NCI-H2029 treated with DMSO at 0.1 percent for 48 hours (cell line): ENCODE results near the gene PPM1H.

Experiments
- DNase-seq: peaks from one replicate; lab custom pipeline; 2025; lab: John Stamatoyannopoulos, UW

PPM1H gene

DNA sequence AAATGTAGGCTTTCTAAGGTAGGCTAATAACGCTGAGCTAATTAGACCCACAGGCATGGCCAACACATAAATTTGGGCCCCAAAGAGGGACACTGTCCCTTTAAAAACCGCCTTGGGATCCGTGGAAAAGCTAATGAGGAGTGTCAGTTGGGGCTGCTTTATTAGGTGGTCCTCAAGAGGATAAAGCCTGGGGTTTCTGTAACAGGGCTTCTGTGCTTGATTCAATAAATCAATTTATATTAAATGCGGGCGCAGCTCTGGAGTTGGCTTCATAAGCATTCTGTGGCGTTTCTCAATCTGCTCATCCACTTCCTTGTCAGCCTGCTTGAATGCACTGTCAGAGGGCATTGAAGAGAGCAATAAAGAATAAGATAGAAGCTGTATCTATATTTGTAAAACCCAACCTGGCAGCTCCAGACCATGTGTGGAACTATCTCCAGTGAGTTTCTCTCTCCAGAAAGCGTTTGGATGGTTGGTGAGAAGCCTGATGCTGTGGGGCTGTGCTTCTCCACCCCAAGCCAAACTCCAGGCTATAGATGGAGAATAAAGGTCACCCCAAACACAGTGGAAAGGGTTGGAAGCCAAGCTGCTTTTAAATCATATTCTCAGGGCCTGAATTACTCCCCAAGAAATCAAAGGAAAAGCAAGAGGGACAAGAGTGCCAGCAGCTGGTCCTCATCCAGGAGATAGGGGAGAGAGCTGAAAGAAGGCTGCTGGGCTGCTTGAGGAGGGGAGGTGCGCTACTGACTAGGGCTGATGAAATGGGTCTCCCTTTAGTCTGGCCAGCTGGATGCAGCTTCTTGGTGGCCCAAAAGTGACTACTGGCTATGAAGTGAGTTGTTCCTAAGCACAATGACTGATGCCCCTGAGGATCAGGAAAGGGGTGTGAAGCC lies 222.0 kb downstream of the PPM1H start:
- no peak for DNase-seq

DNA sequence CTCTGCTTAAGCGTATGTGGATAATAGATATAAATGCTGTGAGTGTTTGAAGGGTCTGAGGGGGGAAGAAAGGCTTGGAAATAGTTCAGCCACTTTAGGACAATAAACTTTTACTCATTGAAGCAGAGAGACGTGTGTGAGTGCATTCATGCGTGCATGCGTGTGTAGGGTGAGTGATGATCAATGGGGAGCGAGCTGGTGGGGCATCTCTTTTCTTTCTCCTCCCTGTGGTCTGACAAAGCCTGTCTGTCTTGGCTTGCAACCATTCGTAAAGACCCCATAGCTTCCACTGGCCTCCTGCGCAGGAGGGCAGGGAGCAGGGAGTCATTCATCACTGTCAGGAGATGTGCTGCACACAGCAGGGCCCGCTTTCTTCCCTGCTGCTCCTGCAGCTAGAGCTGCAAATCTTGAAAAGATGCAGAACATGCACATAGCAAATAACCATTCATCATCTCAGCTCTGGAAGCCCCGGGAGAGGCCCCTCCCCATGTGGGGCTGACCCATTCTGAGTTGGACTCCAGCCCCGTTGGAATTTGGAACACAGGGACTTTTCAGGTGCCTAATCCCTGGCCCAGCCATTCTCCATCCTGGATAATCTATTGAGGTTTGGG lies 223.2 kb downstream of the PPM1H start:
- no peak for DNase-seq

DNA sequence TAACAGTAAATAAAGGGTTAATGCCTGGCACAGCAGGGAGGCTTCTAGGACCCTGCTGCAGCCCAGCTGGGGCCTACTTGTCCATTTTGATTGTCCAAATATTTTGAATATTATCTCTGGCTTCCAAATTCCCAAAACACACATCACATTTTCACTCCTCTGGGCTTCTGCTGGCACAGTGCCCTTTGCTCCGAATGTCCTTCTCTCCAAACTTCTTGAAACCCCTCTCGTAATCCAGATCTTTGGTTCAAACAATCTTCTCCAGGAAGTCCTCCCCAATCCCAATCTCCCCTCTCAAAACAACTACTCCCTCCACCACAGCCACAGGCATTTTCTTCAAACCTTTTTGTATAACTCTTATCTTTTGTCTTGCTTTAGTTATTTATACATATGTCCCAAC lies 225.6 kb downstream of the PPM1H start:
- DNase-seq: no peak

DNA sequence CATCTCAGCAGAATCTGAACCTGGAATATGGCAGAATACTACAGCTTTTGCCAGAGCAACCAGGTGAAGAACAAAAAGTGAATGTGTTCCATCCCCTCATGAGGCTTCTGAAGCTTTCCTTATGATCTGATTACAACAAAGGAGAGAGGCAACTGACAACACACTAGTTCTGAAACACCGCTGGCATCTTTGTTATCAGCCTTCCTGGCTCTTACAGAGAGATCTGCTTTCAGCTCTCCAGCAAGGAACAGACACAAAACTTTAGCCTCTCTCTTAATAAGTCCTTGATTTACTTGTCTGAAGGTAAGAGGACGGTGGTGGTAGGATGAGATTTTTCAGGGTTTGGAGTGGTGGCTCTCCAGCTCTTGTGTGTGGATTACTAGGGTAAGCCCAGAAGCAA lies 227.0 kb downstream of the PPM1H start:
- DNase-seq: no peak

- DNase-seq: no peak
Measured at GRCh38 chr12:62705846-62706245, 229.1 kb downstream of the PPM1H start.

- DNase-seq: no peak
Measured at GRCh38 chr12:62703011-62703380, 232.0 kb downstream of the PPM1H start.

DNA sequence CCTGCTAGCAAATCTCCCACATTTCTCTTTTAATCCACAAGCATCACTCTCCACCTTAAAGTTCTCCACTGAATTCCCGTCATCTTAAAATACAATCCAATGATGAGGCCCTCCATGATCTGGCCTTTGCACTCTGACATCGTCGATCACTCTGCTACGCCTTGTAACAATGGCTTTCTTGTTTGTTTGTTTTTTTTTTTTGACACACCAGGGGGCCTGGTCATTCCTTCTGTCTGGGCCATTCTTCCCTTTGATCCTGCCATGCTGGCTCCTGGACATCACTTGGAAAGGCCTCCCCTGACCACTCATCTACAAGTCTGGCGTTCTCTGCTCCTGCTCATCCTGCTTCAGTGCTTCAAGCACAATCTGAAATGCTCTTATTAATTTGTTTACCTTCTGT lies 233.5 kb downstream of the PPM1H start:
- no peak for DNase-seq

DNA sequence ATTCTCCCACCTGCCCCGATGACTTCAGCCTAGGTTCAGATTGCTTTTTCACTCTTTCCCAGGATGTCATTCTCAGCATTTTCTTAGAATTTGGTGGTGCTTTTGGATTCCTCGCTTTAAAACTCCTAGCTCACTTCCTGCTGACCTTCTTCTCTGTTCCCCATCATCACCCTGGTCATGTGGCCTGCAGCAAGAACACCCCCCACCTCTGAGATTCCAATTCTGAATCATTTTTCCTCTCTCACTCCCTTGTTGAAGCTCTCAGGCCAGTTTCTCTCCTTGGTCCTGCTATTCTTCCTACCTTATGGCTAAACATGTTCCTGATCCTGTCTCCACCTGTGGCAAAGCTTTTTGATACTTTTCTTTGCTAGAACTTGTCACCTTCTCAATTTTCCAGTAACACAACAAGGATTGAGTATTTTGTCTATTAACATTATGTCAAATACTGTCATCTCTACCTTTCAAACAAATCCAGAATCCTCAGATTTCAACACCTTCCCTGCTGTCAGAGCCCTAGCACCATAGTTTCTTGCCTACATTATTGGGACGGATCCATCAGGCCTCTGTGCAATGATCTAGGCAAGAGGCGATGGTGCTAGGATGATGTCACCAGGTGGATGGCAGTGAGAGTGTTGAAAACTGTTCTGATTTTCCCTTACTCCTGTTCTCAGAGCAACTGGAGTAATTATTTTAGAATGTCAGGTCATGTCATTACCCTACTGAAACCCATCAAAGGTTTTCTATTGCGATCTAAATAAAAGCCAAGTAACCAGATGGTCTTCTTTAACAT lies 234.7 kb downstream of the PPM1H start:
- DNase-seq: no peak

- no peak for DNase-seq
Measured at GRCh38 chr12:62698701-62699101, 236.2 kb downstream of the PPM1H start.

GRCh38 chr12:62697893-62698292 lies 237.1 kb downstream of the PPM1H start:
- DNase-seq: no peak

DNA sequence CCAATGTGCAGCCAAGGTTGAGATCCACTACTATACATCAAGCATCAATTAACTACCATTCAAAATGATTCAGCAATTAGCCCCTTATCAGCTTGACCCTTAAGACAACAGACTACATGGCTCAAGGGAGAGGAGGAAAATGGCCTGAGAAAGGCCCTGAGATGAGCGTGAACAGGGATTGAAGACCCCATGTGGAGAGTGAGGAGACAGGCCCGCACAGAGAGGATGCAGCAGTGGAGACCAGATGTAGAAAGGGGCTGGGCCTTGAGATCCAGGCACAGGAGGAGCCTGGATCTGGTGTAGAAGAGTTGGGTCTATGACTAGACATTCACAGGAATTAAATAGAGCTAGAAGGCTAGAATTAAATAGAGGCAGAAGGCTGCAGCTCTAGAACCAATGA lies 239.3 kb downstream of the PPM1H start:
- no peak for DNase-seq

- DNase-seq: no peak
Measured at GRCh38 chr12:62694632-62695031, 240.3 kb downstream of the PPM1H start.

- DNase-seq: no peak
Measured at GRCh38 chr12:62694116-62694515, 240.8 kb downstream of the PPM1H start.

DNA sequence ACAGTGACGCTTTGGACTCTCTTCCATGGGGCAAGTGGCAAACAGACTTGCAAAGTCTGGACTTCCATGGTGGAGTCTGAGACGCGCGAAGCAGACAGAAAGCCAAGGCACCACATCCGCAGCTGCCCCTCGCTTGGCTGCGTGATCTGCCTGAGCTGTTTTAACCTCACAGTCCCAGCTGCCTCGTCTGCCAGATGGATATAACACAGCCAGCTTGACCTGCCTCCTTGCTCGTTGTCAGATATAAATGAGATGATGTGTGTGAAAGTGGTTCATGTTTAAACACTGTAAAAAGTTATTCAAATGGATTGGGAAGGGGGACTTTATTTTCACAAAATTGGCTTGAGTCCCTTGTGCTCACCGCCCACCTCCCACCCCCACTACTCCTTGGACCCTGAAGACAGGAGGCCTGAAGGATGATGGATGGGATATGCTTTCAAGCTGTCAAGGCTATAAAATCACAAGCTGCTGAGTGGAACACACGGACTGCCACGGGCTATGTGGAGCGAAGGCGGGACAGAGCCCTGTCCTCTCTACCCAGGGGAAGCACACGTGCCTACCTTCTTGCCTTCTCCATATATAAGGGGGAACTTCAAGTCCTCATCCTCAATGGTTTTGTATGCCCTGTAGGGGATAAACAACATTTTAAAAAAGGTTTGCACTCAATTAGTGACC lies 241.4 kb downstream of the PPM1H start:
- DNase-seq: no peak

GRCh38 chr12:62692884-62693283 lies 242.1 kb downstream of the PPM1H start:
- no peak for DNase-seq

DNA sequence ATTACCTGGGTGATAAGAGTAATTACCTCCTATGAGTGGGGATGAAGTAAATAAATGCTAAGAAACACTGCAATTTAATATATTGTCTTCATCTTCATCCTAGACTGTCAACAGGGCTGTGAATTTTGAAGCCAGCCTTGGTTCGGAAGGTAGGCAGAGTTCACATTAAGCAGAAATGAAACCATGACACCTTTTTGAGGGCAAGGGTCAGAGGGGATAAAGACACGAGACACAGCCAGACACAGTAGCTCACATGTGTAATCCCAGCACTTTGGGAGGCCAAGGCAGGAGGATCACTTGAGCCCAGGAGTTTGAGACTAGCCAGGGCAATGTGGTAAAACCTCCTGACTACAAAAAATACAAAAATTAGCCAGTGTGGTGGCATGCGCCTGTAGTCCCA lies 243.6 kb downstream of the PPM1H start:
- DNase-seq: no peak

DNA sequence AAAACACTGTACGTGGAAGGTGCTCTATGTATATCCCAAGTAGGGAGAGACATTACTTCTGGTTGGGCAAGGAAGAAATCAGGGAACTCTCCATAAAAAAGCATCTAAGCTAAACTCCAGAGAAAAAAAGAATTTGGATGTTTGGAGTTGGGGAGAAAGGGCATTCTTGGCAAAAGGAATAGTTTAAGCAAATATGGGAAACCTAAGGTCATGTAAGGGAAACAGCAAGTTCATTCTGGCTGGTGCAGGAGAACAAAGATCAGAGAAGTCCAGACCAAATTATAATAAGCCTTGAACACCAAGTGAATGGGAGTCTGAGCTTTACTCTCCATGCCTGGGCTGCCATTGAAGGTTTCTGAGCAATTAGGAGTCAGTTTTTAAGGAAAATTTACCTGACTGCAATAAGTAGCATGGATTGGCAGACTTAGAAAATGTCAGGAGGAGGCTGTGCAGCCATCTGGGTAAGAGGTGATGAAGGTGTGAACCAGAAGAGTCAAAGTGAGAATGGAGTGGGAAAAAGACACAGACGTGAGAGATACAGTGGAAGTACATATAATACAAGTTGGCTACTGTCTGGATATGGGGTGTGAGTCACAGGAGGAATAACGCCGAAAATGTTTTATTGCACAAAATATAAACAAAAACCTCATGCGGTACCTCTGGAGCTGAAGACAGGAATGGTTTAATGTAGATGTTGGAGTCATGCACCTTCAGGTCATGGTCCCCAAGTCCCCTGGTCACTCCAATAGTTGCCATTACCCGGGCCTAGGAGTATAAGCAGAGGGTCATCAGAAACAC lies 245.7 kb downstream of the PPM1H start:
- DNase-seq: no peak

- no peak for DNase-seq
Measured at GRCh38 chr12:62686938-62687337, 248.0 kb downstream of the PPM1H start.

DNA sequence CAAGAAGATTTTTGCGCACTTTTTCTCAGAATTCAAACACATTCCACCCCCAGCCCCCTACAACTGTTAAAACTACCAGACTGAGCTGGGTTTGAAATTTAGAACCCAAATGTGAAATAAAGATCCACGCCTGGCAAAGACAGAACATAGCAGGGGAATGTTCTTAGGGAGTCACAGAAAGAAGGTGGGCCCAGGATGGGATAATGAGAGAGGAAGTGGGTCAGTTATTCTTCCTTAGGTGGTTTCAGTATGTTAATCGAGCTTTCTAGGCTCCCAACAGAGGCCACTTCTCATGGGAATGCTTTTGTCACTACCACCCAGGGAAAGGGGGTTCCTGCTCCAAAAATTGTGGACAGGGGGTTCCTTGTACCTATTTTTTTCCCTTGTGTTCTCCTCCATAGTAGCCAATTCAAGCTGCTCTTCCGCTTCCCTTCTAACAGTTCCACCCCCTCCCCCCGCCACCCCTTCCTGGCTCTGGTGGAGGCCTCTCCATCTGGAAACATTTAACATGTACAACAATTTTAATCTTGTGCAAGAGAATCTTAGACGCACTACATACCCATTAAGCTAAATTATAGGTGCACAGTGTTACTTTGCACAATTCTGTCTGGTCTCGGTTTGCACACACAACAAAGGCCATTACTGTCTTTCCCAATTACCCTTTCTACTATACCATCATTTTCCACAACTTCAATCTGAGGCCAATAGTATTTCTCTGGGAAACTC lies 250.2 kb downstream of the PPM1H start:
- DNase-seq: no peak

- DNase-seq: no peak
Measured at GRCh38 chr12:62683776-62684569, 251.0 kb downstream of the PPM1H start.
